CMK (cell line): ENCODE data around the gene PCDH18.
A peak's percentile ranks its signal among the peaks of the same experiment; 100 is the strongest.
"Not testable (repeated sequence)": the region's sequence is repeated elsewhere in the genome, so short reads cannot be mapped to it uniquely, and the experiment has no call there.

Experiments
- DNase-seq: peaks from one replicate; pipeline ENCODE4 v3.0.0-alpha.2; 2010; ENCODE audit warnings: low read depth

The PCDH18 gene

GRCh38 chr4:137531986-137532868, at the start of gene PCDH18:
Gene PCDH18 (minus strand): TSS chr4:137532494. CDS start chr4:137532088, 406 bp downstream.
- no peak for DNase-seq

GRCh38 chr4:137576446-137576845, 44.2 kb upstream of the PCDH18 start:
- DNase-seq, result no peak

GRCh38 chr4:137572647-137573046, 40.4 kb upstream of the PCDH18 start:
- no peak for DNase-seq

- DNase-seq, result no peak
These were observed 39.9 kb upstream of the PCDH18 start for GRCh38 chr4:137572163-137572562.

GRCh38 chr4:137559801-137560200, 27.5 kb upstream of the PCDH18 start:
- no peak for DNase-seq

- DNase-seq, result no peak
These were observed 26.7 kb upstream of the PCDH18 start for GRCh38 chr4:137558951-137559350.

GRCh38 chr4:137545461-137545861, 13.2 kb upstream of the PCDH18 start:
- DNase-seq, result no peak

GRCh38 chr4:137543648-137544047, 11.4 kb upstream of the PCDH18 start:
- DNase-seq, result no peak

GRCh38 chr4:137543198-137543597, 10.9 kb upstream of the PCDH18 start:
- no peak for DNase-seq

GRCh38 chr4:137541876-137542646, 9.8 kb upstream of the PCDH18 start:
- no peak for DNase-seq

GRCh38 chr4:137541181-137541580, 8.9 kb upstream of the PCDH18 start:
- no peak for DNase-seq

GRCh38 chr4:137540356-137540755, 8.1 kb upstream of the PCDH18 start:
- DNase-seq, result peak; percentile 5

GRCh38 chr4:137538526-137538925, 6.2 kb upstream of the PCDH18 start:
- no peak for DNase-seq

- DNase-seq, result not testable (repeated sequence)
These were observed 5.5 kb upstream of the PCDH18 start for GRCh38 chr4:137537807-137538206.

GRCh38 chr4:137536789-137537561, 4.7 kb upstream of the PCDH18 start:
- DNase-seq, result no peak

- DNase-seq, result no peak
These were observed 3.4 kb upstream of the PCDH18 start for GRCh38 chr4:137535718-137536117.

GRCh38 chr4:137534516-137534915, 2.2 kb upstream of the PCDH18 start:
- no peak for DNase-seq

GRCh38 chr4:137533855-137534254, 1.6 kb upstream of the PCDH18 start:
- no peak for DNase-seq

- DNase-seq, result no peak
These were observed 559 bp upstream of the PCDH18 start for GRCh38 chr4:137532869-137533236.

GRCh38 chr4:137531168-137531985, 917 bp downstream of the PCDH18 start:
- no peak for DNase-seq

GRCh38 chr4:137530176-137530575, 2.1 kb downstream of the PCDH18 start:
- no peak for DNase-seq

- DNase-seq, result no peak
These were observed 2.9 kb downstream of the PCDH18 start for GRCh38 chr4:137529432-137529831.
